HG02623 (cell line): ENCODE data around the gene TAMALIN.
A peak's percentile ranks its signal among the peaks of the same experiment; 100 is the strongest.
"Not testable (repeated sequence)": the region's sequence is repeated elsewhere in the genome, so short reads cannot be mapped to it uniquely, and the experiment has no call there.

Experiments
- ATAC-seq: cut with Tn5 transposase; IDR thresholded peaks from one replicate; pipeline ENCODE4 v1.9.1; 2021; ENCODE audit warnings: moderate library complexity; ENCODE audit not compliant: unreplicated experiment

TAMALIN gene

DNA sequence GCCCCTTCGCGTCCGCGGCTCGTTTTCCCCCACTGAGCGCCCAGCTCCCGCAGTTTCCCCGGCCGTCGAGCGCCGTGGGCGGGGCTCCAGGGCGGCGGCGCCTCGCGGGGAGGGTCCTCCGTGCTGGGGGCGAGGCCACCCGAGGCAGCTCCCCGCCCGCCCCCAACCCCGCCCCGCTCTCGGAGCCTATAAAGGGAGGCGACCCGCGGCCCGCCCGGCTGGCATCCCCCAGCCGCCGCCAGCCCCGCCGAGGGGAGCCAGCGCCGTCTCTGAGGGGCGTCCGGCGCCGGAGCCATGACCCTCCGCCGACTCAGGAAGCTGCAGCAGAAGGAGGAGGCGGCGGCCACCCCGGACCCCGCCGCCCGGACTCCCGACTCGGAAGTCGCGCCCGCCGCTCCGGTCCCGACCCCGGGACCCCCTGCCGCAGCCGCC lies at the start of gene TAMALIN:
TSS of gene TAMALIN (plus strand) at position 221 of the 432 bp plus-strand sequence. CDS start at position 295, 74 bp downstream.
- ATAC-seq = no peak

DNA sequence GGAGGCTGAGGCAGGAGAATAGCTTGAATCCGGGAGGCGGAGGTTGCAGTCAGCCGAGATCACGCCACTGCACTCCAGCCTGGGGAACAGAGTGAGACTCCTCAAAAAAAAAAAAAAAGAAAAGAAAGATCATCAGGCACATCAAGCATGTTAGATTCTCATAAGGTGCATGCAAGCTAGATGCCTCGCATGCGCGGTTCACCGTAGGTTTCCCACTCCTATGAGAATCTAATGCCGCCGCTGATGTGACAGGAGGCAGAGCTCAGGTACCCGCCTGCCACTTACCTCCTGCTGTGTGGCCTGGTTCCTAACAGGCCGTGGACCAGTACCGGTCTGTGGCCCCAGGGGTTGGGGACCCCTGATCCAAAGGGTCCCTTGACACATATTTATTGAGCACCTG lies 48.2 kb upstream of the TAMALIN start:
- ATAC-seq = no peak

DNA sequence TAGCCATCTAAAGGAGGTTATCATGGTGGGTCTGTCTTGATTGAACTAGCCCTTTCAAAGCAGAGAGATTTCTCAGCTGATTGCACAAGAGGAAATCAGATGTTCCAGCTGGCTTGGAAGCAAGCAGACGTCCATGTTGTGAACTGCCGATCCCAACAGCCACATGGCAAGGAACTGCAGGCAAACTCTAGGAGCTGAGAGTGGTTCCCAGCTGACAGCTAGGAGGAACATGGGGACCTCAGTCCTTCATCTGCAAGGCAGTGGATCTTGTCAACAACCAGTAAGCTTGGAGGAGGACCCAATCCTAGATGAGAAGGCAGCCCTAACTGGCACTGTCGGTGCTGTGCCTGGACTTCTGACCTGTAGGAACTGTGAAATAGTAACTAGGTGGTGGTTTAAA lies 47.5 kb upstream of the TAMALIN start:
- ATAC-seq = no peak

DNA sequence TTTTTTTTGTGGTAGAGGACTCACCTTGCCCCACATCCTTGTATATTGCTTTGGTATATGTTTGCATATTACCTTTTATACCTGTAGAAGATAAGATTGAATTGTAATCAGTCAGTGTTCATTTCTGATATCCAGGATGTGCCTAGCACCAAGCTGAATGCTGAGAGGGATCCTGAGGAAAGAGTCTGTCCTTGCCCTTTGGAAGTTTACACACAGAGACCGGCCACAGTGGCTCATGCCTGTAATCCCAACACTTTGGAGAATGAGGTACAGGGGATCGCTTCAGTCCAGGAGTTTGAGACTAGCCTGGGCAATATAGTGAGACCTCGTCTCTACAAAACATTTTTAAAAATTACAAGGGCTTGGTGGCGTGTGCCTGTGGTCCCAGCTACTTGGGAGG lies 46.8 kb upstream of the TAMALIN start:
- no peak for ATAC-seq

DNA sequence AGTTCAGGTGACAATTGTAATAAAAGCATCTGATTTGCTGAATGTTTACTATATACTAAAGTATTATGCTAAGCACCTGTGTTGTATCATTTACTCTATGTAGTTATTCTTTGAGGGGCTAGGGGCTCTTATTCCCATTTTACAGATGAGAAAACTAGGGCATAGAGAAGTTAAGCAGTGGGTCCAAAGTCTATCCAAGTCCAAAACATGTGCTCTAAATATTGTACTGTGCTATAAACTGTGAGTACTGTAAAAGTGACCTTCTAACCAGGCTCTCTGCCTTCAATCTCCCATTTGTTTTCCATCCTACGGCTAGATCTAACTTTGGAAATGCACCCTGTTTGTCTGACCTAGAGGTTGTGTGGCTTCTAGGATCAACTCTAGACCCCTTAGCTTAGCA lies 46.3 kb upstream of the TAMALIN start:
- no peak for ATAC-seq

DNA sequence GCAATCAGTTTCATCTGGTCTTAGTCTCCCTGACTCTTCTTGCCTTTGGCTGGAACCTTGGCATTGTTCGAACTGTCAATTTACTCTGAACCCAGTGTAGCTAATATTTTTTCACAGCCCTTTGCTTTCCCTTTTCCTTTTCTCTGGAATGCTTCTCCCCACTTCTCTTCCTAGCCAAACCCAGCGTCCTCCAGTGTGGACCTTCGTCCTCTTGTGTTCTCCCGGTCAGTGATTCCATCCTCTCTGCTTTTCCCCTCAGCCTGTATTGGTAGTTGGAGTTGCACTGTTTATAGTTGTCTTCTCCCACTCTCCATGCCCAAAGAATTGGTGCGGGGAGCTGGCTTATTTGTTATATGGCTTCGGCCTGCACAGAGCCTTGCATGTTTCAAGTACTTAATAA lies 45.9 kb upstream of the TAMALIN start:
- no peak for ATAC-seq

DNA sequence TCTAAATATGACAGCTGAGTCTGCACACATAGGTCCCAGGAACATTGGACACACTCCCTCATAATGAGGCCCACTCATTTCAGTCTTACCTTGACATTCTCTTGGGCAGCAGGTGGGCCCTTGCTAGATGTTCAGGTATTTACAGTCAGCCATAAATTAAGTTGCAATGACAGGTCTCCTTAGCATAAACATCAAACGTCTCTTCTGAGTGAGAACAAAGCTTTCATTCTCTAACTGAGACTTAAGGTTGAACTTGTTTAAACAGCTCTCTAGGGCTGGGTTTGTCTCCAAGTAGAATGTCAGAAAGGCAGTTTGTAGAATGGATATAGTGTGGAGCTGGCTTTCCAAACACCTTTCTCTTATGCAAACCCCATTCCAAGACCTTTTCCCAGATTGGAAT lies 44.9 kb upstream of the TAMALIN start:
- no peak for ATAC-seq

DNA sequence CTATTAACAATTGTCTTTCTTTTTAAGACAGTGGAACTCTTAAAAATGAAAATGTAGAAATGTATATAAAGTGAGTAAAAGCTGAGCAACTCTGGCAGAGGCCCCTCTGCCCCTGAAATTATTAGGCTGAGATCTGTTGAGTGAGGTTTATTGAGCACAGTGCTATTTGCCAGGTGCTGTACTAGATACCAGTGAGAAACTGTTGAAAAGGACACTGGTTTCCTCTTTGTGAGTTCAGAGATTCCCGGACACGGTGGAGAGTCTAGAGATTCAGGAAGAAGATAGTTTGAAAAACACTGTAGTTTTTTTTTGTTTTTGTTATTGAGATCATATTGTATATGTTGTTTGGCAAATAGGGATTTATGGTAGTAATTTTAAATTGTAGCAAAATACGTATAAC lies 44.0 kb upstream of the TAMALIN start:
- no peak for ATAC-seq

DNA sequence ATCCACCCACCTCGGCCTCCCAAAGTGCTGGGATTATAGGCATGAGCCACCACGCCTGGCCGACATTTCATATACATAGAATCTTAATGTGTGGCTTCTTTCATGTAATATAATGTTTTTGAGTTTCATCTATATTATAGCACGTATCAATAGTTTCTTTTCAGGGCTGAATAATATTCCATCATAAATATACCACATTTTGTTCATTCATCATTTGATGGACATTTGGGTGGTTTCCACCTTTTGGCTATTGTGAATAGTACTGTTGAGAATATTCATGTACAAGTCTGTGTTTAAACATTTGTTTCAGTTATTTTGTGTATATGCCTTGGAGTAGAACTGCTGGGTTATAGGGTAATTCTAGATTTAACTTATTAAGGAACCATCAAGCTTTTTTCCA lies 43.3 kb upstream of the TAMALIN start:
- ATAC-seq = no peak

DNA sequence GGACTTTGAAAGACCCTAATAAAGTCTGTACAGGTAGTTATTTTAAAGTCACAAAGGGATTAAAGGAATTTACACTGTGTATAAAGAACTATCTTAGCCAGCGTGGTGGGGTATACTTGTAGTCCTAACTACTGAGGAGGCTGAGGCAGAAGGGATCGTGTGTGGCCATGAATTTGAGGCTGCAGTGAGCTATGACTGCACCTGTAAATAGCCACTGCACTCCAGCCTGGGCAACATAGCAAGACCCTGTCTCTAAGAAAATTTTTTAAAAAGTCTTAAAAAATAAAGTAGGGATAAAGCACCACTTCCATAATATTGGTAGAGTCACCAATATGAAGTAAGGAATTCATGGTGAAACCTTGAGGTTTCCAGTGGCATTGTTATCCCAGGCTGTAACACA lies 37.1 kb upstream of the TAMALIN start:
- ATAC-seq = no peak

DNA sequence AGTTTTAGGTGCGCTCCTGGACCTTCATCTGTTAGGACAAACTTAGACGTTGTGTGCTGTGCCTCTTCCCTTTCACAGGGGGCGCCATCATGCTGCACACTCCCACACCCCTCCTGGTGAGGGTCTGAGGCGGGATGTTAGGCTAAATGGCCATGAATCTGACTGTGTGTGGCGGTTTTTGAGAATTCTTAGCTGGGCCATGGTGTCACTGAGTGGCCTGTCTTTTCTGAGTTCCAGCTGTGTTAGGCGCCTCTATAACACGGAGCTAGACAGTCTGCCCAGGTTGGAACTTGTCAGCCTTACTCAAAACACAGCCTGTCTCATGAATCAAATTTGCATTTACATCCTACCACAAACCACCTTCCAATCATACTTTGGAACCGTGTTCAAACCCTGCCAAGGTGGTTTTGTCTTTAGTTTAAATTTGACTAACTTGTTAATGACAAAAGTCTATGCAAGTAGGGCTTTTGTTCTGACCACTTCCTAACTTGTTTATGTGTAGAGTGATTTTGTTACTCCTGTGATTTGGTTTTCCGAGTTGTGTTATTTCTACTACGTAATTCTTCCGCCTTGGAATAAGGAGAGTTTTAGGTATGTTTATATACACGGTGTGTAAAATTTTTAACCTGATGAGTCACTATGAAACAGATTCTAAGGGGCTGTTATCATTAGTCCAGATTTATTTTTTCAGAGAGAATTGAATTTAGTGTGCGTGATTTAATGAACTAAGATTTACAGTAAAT lies 35.7 kb upstream of the TAMALIN start:
- peak; percentile 80 for ATAC-seq

DNA sequence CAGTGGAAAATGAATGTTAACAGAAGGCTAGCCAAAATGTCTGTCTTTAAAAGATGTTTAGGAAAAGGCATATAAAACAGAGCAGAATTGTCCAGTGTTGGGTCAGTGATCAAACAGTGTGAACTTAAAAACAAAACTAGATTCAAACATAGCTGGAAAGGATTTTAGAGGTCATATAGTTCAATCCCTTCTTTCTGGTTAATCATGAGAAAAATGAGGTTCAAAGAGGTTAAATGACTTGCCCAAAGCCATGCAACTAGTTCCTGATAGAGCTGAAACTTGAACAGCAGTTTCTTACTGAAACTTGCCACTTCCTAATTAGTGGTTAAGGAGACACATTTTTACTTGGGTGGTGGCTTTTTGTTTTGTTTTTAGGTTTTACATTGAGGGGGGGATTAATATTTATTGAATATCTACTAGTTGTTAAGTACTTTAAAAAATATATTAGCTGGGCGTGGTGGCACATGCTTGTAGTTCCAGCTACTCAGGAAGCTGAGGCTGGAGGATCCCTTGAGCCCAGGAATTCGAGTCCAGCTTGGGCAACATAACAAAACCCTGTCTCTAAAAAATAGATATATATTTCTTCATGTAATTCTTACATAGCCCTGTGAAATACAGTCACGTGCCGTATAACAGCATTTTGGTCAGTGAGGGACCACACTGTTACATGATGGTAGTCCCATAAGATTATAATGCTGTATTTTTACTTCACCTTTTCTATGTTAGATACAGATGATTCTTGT lies 34.9 kb upstream of the TAMALIN start:
- ATAC-seq = no peak

DNA sequence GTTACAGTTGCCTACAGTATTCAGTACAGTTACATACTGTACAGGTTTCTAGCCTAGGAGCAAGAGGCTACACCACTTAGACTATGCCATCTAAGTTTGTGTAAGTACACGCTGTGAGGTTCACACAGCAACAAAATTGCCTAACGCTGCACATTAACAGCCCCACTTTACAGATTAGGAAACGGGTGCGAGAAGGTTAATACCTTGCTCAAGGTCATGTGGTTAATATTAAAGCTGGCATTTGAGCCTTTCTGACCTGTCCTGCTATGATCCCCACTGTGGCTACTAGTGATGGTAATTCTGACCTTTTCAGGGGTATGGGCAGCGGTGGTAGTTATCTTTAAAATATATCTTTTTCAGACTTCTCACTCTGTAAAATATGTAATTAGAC lies 34.3 kb upstream of the TAMALIN start:
- ATAC-seq = no peak

DNA sequence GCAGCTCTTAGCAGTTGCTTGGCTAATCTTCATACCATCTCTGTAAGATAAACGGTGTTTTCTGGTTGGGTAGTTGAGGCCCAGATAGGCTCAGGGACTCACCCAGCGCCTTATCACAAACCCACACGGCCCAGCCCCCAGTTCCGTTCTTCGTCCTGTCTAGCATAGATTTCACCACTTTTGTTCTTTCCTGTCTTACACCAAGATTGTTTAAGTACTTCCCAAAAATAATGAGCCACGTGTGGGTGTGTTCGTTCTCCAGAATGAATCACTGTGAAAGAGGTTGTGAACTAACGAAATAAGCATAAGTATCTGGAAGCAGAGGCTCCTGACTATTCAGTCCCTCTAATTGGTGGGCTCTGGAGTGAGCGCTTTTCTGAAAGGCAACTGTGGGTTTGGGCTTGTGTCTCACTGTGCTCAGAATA lies 33.9 kb upstream of the TAMALIN start:
- ATAC-seq = no peak

DNA sequence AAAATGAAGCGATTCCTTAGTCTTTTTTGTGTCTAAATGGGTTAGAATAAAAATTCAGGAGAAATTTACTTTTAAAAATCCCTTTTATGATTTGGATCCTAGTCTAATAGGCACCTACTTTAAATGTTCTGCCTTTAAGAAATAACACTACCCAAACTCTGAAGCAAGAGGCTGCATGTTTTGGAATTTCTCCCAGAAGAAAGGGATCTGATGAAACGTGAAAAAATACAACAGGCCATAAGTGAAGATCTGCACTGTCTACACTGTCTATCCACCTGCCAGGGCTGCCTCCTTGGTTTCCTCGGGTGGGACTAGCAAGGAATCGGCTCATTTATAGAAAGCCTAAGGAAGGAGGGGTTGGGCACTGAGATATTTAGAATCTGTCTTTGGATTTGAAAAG lies 33.2 kb upstream of the TAMALIN start:
- no peak for ATAC-seq

DNA sequence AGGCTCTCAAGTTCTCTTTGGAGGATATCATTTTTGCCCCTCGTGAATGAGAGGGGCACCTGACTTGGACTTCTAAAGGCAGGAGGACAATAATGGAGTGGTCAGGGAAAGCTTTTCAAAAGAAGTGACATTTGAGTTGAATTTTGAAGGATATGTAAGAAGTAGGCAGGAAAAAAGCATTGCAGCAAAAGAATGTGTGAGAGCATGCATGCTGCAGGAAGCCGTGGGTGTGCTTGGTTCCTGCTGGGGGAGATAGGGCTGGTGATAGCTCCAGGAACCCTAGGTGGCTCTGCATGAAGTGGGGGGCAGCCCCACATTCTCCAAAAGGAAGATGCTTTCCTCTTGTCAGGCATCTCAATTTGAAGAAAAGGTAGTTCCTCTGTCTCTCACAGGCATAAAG lies 32.1 kb upstream of the TAMALIN start:
- ATAC-seq = no peak

DNA sequence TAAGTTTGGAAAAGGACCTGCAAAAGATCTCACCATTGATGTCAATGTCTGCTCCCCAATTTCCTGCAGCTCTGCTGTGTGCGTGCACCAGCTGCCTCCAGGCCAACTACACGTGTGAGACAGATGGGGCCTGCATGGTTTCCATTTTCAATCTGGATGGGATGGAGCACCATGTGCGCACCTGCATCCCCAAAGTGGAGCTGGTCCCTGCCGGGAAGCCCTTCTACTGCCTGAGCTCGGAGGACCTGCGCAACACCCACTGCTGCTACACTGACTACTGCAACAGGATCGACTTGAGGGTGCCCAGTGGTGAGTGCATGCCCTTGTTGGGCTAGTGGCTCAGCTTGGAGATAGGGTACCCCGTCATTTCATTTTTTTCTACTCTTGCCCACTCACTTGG lies 31.6 kb upstream of the TAMALIN start:
- ATAC-seq = no peak

DNA sequence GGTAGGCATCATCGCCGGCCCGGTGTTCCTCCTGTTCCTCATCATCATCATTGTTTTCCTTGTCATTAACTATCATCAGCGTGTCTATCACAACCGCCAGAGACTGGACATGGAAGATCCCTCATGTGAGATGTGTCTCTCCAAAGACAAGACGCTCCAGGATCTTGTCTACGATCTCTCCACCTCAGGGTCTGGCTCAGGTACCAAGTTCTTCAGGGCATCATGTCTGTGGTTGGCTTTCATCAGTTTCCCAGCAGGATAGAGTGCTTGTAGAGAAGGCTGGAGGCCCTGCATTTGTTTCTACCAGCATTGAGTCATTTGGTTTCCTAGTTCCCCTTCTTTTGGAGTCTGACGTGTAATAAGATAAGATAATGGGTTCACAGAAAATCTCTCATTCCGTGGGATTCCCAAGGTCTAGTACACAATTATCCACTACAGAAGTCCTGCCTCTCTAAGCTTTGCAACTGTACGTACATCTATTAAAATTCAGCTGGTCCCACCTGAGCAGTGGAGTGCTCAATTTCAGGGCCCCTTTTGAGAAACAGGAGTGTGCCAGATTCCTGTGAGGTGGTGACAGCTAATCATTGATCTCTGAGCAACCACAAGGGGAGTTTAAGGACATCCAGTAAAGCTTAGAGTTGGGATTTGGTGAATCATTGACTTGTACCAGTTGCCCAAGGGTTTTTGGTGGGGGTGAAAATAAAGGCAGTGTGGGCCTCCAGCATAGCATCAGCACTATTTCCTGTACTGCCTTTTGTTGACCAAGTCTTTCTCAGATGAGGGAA lies 30.2 kb upstream of the TAMALIN start:
- no peak for ATAC-seq

DNA sequence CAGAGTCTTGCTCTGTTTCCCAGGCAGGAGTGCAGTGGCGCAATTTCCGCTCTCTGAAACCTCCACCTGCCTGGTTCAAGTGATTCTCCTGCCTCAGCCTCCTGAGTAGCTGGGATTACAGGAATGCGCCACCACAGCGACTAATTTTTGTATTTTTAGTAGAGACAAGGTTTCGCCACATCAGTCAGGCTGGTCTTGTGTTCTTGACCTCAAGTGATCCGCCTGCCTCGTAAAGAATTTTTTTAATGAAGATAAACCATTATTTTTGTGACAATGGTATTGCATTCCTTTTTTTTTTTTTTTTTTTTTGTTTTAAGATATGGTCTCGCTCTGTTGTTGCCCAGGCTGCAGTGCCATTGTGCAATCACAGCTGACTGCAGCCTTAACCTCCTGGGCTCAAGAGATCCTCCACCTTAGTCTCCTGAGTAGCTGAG lies 29.4 kb upstream of the TAMALIN start:
- no peak for ATAC-seq

DNA sequence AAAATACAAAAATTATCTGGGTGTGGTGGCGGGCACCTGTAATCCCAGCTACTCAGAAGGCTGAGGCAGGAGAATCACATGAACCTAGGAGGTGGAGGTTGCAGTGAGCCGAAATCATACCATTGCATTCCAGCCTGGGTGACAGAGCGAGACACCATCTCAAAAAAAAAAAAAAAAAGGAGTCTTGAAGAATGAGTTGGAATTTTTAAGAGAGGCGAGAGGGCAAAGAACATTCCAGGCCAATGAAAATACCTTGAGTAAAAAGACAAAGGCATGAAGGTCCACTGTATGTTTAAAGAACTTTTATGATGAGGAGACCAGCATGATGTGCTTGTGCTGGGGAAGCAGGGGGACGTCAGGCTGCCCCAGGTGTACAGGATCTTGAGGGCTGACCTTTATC lies 27.4 kb upstream of the TAMALIN start:
- not testable (repeated sequence) for ATAC-seq

DNA sequence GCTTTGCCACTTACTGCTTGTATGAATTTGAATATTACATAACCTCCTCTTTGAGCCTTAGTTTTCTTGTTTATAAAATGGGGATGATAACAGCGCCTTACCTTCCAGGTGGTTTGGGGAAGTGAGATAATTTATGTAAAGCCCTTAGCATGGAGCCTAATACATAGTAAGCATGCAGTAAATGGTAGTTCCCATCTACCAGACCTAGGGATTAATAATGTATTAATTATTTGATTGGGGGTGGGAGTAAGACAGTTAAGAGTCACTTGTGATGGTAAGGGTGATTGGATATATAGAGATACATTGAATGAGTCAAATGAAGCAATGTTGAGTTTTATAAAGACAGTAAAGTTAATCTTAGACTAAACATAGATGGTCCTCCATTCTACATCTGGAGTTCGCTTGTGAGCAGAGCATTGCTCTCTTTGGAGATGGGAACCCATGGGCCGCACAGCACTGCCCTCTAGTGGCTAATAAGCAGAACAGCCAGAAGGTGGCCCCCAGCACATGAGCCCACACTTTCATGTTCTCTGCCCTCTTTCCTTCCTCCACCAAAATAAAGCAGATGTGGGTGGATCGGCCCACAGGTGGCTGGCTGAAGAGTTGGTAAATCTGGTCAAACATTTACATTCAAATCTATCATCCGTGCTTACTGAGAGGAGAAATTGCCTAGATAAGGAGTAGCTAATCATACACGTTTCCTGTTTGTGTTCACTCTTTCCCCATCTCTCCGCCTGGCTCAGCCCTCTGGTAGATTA lies 26.5 kb upstream of the TAMALIN start:
- ATAC-seq = peak; percentile 55
